A549 (cell line): ENCODE results near the gene CCDC150.

Experiments used
- CHD2 ChIP-seq: fragments of 150-350 bp; IDR thresholded peaks from 2 replicates; pipeline ENCODE4 v1.6.1; 2014; ENCODE audit warnings: low read length; ENCODE audit not compliant: partially characterized antibody
- CTCF ChIP-seq: fragments of >200 bp; sonication (Bioruptor Twin); formaldehyde crosslinking; IDR thresholded peaks from 3 replicates; pipeline ENCODE4 v1.5.1; 2016
- E2F6 ChIP-seq: IDR thresholded peaks from 2 replicates; pipeline ENCODE4 v1.6.1; 2012; ENCODE audit warnings: low read depth, borderline replicate concordance
- ELK1 ChIP-seq: fragments of 150-350 bp; IDR thresholded peaks from 2 replicates; pipeline ENCODE4 v1.6.1; 2014; ENCODE audit warnings: low read depth, mild to moderate bottlenecking, low read length
- EP300 ChIP-seq, 2 experiments: fragments of >200 bp; sonication (Bioruptor Twin); formaldehyde crosslinking; IDR thresholded peaks; 2 replicates in 1 of 2; 3 replicates in 1 of 2; pipeline ENCODE4 v1.6.1; 2016 to 2017
- JUN ChIP-seq, 2 experiments: fragments of >200 bp; sonication (Bioruptor Twin); formaldehyde crosslinking; IDR thresholded peaks; 2 replicates in 1 of 2; 3 replicates in 1 of 2; pipeline ENCODE4 v1.6.1; 2016 to 2017
- KDM1A ChIP-seq: fragments of 200-600 bp; sonication (generic); IDR thresholded peaks from 2 replicates; pipeline ENCODE4 v1.6.1; 2016; ENCODE audit warnings: low read depth, mild to moderate bottlenecking
- MAFK ChIP-seq: fragments of 450-650 bp; IDR thresholded peaks from 2 replicates; pipeline ENCODE4 v1.6.1; 2014; ENCODE audit not compliant: partially characterized antibody
- MAX ChIP-seq: IDR thresholded peaks from 2 replicates; pipeline ENCODE4 v1.6.1; 2012
- MAZ ChIP-seq: fragments of 150-350 bp; IDR thresholded peaks from 2 replicates; pipeline ENCODE4 v1.6.1; 2014; ENCODE audit warnings: antibody characterized with exemption, low read depth, low read length, borderline replicate concordance
- POLR2A ChIP-seq: IDR thresholded peaks from 2 replicates; pipeline ENCODE4 v1.6.1; 2012; ENCODE audit warnings: mild to moderate bottlenecking, low read length
- REST ChIP-seq: fragments of 200-600 bp; sonication (generic); IDR thresholded peaks from 2 replicates; pipeline ENCODE4 v1.6.1; 2016; ENCODE audit warnings: antibody characterized with exemption, mild to moderate bottlenecking, moderate library complexity
- ZFP36 ChIP-seq: fragments of 450-650 bp; IDR thresholded peaks from 2 replicates; pipeline ENCODE4 v1.6.1; 2014; ENCODE audit warnings: borderline replicate concordance; ENCODE audit not compliant: partially characterized antibody
- ZNF302 ChIP-seq: fragments of 250-450 bp; sonication (Bioruptor Pico); IDR thresholded peaks from 2 replicates; pipeline ENCODE4 v1.9.0; 2021; ENCODE audit warnings: inconsistent platforms, mild to moderate bottlenecking, moderate library complexity

GRCh38 chr2:196604196-196604595 is 35.3 kb upstream of the CCDC150 start:
- TF ChIP-seq EP300 (IDR thresholded peaks at IDR 0.05): no peak
- no peak for TF ChIP-seq CTCF
- no peak for TF ChIP-seq REST
- TF ChIP-seq POLR2A: no peak
- TF ChIP-seq KDM1A: no peak
- TF ChIP-seq MAX: no peak
- no peak for TF ChIP-seq MAZ
- no peak for TF ChIP-seq MAFK
- TF ChIP-seq ZFP36: no peak
- no peak for TF ChIP-seq ZNF302
- TF ChIP-seq ELK1: no peak
- TF ChIP-seq E2F6: no peak
- no peak for TF ChIP-seq CHD2
- TF ChIP-seq JUN (IDR thresholded peaks at IDR 0.05): no peak
